Osteocyte (in vitro differentiated cells): ENCODE data around the gene MTTP. TPM values are rescaled to one million over a fixed set of nuclear protein-coding genes. Genes with fewer than 3 reads are reported as not detected.

Experiments
- DNase-seq: peaks from one replicate; pipeline ENCODE4 v3.0.0; 2021; ENCODE audit warnings: mixed read lengths; ENCODE audit not compliant: unreplicated experiment; ENCODE audit errors: extremely low spot score
- H3K27ac Mint-ChIP-seq: one replicate; pipeline ENCODE4 v1.8.0; 2021; ENCODE audit warnings: mild to moderate bottlenecking, mixed read lengths; ENCODE audit not compliant: unreplicated experiment
- H3K27me3 Mint-ChIP-seq: one replicate; pipeline ENCODE4 v1.8.0; 2021; ENCODE audit warnings: mixed read lengths; ENCODE audit not compliant: unreplicated experiment
- H3K36me3 Mint-ChIP-seq: one replicate; pipeline ENCODE4 v1.8.0; 2021; ENCODE audit warnings: mixed read lengths; ENCODE audit not compliant: unreplicated experiment
- H3K4me1 Mint-ChIP-seq: one replicate; pipeline ENCODE4 v1.8.0; 2021; ENCODE audit warnings: mixed read lengths; ENCODE audit not compliant: unreplicated experiment
- H3K4me3 Mint-ChIP-seq: one replicate; pipeline ENCODE4 v1.8.0; 2021; ENCODE audit warnings: mild to moderate bottlenecking, moderate library complexity, mixed read lengths; ENCODE audit not compliant: unreplicated experiment
- H3K9me3 Mint-ChIP-seq: one replicate; pipeline ENCODE4 v1.8.0; 2021; ENCODE audit warnings: mixed read lengths; ENCODE audit not compliant: unreplicated experiment
- total RNA-seq: library from RNA; stranded (reverse); gene quantifications from 2 replicates; pipeline ENCODE4 v1.2.1, GENCODE V29; 2021
- TF ChIP-seq, protein P1 (sequence below): fragments of 200-600 bp; sonication (generic); IDR thresholded peaks from 2 replicates; pipeline ENCODE4 v1.5.0; 2021; ENCODE audit warnings: antibody characterized with exemption, mild to moderate bottlenecking, moderate library complexity

MTTP gene
- total RNA-seq, 1 donor from 2014 or later = not detected

DNA sequence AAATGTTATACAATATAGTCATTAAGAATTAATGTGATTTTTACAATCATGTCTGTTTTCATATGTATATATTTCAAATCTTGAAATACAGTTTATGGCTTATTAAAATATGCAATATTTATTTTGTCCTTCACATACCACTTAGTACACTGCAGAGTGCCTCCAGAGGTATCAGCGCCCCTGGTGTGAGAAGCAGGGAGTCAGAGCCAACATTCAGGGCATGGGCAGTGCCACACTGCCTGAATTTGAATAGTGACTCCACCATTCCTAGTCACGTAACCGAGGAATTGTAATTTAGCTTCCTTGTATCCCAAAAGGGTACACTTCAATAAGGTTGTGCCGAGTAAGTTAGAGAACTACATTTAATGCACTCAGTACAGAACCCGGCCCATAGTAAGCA lies 87.3 kb downstream of the MTTP start:
- no peak overlapping the region for H3K27ac Mint-ChIP-seq
- no peaks in the 10 kb centered on the region for H3K9me3 Mint-ChIP-seq

DNA sequence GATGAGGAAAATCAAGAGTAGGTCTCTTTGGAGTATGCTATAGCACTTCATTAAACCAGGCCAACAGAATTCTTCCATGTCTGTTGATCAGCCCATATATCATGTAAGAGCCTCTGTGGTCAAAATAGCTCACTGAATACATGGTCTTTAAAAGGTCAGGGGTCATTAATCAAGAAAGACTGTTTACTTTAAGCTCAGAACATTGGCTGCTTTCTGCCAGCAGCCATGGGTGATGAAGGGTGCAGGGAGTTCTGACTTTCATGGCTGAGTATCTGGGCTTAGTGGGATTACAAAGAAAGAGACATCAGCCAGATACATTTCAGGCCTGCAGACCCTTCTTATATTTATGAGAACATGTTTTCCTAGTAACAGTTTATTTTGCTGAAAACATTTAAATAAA lies 90.1 kb downstream of the MTTP start:
- H3K36me3 Mint-ChIP-seq = no peaks in the 10 kb centered on the region
- no peaks in the 10 kb centered on the region for H3K27me3 Mint-ChIP-seq
- H3K27ac Mint-ChIP-seq = no peak overlapping the region

More for the DNA sequence above, 87.3 kb downstream of the MTTP start:
- Mint-ChIP-seq H3K36me3 (no peaks in the 10 kb centered on the region), H3K4me3 (no peak overlapping the region), H3K4me1 (no peaks in the 10 kb centered on the region), H3K27me3 (peaks cover 3% of the 10 kb centered on the region)
- no peak for DNase-seq
- TF ChIP-seq, protein P1, sequence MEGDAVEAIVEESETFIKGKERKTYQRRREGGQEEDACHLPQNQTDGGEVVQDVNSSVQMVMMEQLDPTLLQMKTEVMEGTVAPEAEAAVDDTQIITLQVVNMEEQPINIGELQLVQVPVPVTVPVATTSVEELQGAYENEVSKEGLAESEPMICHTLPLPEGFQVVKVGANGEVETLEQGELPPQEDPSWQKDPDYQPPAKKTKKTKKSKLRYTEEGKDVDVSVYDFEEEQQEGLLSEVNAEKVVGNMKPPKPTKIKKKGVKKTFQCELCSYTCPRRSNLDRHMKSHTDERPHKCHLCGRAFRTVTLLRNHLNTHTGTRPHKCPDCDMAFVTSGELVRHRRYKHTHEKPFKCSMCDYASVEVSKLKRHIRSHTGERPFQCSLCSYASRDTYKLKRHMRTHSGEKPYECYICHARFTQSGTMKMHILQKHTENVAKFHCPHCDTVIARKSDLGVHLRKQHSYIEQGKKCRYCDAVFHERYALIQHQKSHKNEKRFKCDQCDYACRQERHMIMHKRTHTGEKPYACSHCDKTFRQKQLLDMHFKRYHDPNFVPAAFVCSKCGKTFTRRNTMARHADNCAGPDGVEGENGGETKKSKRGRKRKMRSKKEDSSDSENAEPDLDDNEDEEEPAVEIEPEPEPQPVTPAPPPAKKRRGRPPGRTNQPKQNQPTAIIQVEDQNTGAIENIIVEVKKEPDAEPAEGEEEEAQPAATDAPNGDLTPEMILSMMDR = no peak

DNA sequence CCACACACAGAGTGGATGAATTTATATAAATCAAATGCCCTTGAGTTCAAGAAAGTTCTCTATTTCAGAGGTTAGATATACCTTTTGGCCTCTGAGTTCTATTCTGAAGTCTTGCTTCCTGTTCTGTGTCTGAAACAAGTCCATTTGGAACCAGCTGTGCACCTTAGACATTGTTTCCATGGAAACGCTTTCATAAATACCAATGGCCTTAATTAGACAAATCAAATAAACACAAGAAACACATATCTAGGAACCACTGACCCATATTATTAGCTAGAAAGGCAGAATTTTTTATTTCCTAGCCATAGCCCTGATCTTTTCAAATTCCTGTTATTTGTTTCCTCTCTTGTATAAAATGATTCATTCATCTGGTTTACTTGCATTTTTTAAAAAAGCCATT lies 91.4 kb downstream of the MTTP start:
- DNase-seq = no peak
- TF ChIP-seq, protein P1 = no peak
- H3K36me3 Mint-ChIP-seq = no peaks in the 10 kb centered on the region
- no peak overlapping the region for H3K4me3 Mint-ChIP-seq
- no peaks in the 10 kb centered on the region for H3K4me1 Mint-ChIP-seq
- H3K9me3 Mint-ChIP-seq = peaks cover 3% of the 10 kb centered on the region
- H3K27me3 Mint-ChIP-seq = no peaks in the 10 kb centered on the region
- H3K27ac Mint-ChIP-seq = no peak overlapping the region

More for the DNA sequence above, 90.1 kb downstream of the MTTP start:
- H3K9me3 Mint-ChIP-seq = no peaks in the 10 kb centered on the region
- H3K4me3 Mint-ChIP-seq = no peak overlapping the region
- TF ChIP-seq, protein P1 = no peak
- no peaks in the 10 kb centered on the region for H3K4me1 Mint-ChIP-seq
- no peak for DNase-seq

DNA sequence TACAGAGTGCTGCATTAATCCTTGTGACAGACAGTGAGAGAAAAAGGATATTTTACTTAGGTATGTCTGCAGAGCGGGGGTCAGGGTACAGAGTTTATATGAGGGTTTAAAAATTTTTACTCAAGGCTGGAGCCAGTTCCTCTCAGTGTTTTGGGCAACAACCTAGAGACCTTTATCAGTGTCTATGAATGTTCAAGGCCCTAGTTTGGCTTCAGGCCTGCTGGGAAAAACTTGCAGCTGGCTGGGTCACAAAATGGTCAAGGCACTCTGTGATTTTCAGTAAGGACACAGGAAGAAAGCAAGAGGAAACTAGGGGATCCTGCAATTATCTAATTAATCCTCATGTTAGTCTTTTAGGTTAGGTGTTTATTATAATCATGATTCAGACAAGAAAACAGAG lies 93.8 kb downstream of the MTTP start:
- Mint-ChIP-seq H3K4me3 (no peak overlapping the region), H3K27me3 (no peaks in the 10 kb centered on the region), H3K9me3 (peaks cover 22% of the 10 kb centered on the region), H3K36me3 (no peaks in the 10 kb centered on the region), H3K27ac (no peak overlapping the region), H3K4me1 (no peaks in the 10 kb centered on the region)
- TF ChIP-seq, protein P1 = no peak
- no peak for DNase-seq

DNA sequence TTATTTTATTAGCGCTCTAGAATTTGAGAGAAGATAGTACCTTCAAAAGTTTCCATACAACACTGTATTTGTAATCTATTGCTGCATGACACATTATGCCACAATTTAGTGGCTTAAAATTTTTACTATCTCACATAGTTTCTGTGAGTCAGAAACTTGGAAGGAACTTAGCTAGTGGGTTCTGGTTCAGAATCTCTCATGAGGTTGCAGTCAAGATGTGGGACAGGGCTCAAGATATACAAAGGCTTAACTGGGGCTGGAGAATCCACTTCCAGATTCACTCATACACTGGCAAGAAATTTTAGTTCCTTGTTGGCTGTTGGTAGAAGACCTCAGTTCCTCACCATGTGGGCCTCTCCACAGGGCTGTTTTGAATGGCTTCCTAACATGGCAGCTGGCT lies 94.5 kb downstream of the MTTP start:
- TF ChIP-seq, protein P1 = no peak
- Mint-ChIP-seq H3K4me3 (no peak overlapping the region), H3K27me3 (no peaks in the 10 kb centered on the region), H3K36me3 (no peaks in the 10 kb centered on the region), H3K4me1 (no peaks in the 10 kb centered on the region), H3K27ac (no peak overlapping the region), H3K9me3 (peaks cover 28% of the 10 kb centered on the region)
- no peak for DNase-seq
